GM12878 (cell line): ENCODE results near the gene EPOP. TPM values are rescaled to one million over a fixed set of nuclear protein-coding genes. Genes with fewer than 3 reads are reported as not detected.
A peak's percentile ranks its signal among the peaks of the same experiment; 100 is the strongest.
"Not testable (repeated sequence)": the region's sequence is repeated elsewhere in the genome, so short reads cannot be mapped to it uniquely, and the experiment has no call there.

Experiments
- ATAC-seq: fragments of 200-7000 bp; cut with Tn5 transposase; 3 replicates; pipeline ENCODE4 v1.9.1; 2020; ENCODE audit warnings: mild to moderate bottlenecking, moderate library complexity
- BruUV-seq: library from RNA; stranded (reverse); fragments of 400-500 nt; replicated peaks from 2 replicates; lab custom pipeline; 2021; lab: Mats Ljungman, UMichigan
- CTCF ChIA-PET: fragments of 300-600 bp; sonication (Branson Sonifier 250); formaldehyde crosslinking; extraction: SDS; loops from one replicate; lab custom pipeline; 2021; ENCODE audit warnings: inconsistent platforms; lab: Yijun Ruan, JAX
- POLR2A ChIA-PET: fragments of 350-600 bp; formaldehyde crosslinking; extraction: SDS; loops from one replicate; lab custom pipeline; 2021; ENCODE audit warnings: inconsistent platforms; lab: Charles Lee
- RAD21 ChIA-PET: fragments of 300-600 bp; sonication (Branson Sonifier 250); formaldehyde crosslinking; loops from one replicate; lab custom pipeline; 2023; ENCODE audit warnings: antibody characterized with exemption; ENCODE audit not compliant: unreplicated experiment; lab: Charles Lee
- SMC1A ChIA-PET: fragments of 300-600 bp; sonication (Branson Sonifier 250); formaldehyde crosslinking; loops from one replicate; lab custom pipeline; 2023; ENCODE audit not compliant: unreplicated experiment, uncharacterized antibody; lab: Charles Lee
- DNase-seq: peaks from one replicate; pipeline ENCODE4 v3.0.0-alpha.2; 2011; ENCODE audit warnings: low read depth, low spot score
- FAIRE-seq: peaks from 3 replicates; lab custom pipeline; 2011; peaks lifted over from hg19 to GRCh38; lab: Jason Lieb, UNC
- H2AFZ ChIP-seq: 2 replicates; pipeline ENCODE4 v1.6.0; 2011; ENCODE audit warnings: low read depth, low read length, control low read depth; ENCODE audit not compliant: control insufficient read depth
- H3K27ac ChIP-seq: 2 replicates; pipeline ENCODE4 v1.5.1; 2011; ENCODE audit warnings: control low read depth; ENCODE audit not compliant: control insufficient read depth, insufficient read depth
- H3K27me3 ChIP-seq, 2 experiments: replicated peaks in 1 of 2; 2 replicates each; pipeline versions ENCODE4 v1.6.0 to v1.6.1; 2011; ENCODE audit warnings: low read length in 1 of 2; ENCODE audit not compliant: control insufficient read depth in 2 of 2, insufficient read depth in 2 of 2
- H3K36me3 ChIP-seq, 2 experiments: 2 replicates each; pipeline ENCODE4 v1.5.1; 2011; ENCODE audit warnings: low read length in 1 of 2; ENCODE audit not compliant: control insufficient read depth in 2 of 2, insufficient read depth in 2 of 2
- H3K4me1 ChIP-seq: 2 replicates; pipeline ENCODE4 v1.6.1; 2011; ENCODE audit warnings: mild to moderate bottlenecking, low read length, moderate library complexity, mixed read lengths; ENCODE audit not compliant: control insufficient read depth, insufficient read depth
- H3K4me2 ChIP-seq: 2 replicates; pipeline ENCODE4 v1.6.0; 2011; ENCODE audit warnings: control low read depth; ENCODE audit not compliant: control insufficient read depth, insufficient read depth
- H3K4me3 ChIP-seq: fragments of 200-600 bp; sonication (generic); 2 replicates; pipeline ENCODE4 v1.5.1; 2016
- H3K79me2 ChIP-seq: 2 replicates; pipeline ENCODE4 v1.6.0; 2011; ENCODE audit warnings: low read length; ENCODE audit not compliant: control insufficient read depth, insufficient read depth
- H3K9ac ChIP-seq: 2 replicates; pipeline ENCODE4 v1.8.0; 2011; ENCODE audit warnings: low read length, control low read depth, mixed read lengths; ENCODE audit not compliant: control insufficient read depth, insufficient read depth
- H3K9me3 ChIP-seq: replicated peaks from 3 replicates; pipeline ENCODE4 v1.5.1; 2011; ENCODE audit warnings: mild to moderate bottlenecking, low read length; ENCODE audit not compliant: control insufficient read depth, insufficient read depth
- H4K20me1 ChIP-seq: 2 replicates; pipeline ENCODE4 v1.6.0; 2011; ENCODE audit not compliant: control insufficient read depth, insufficient read depth
- CREB1 ChIP-seq: IDR thresholded peaks from 2 replicates; pipeline ENCODE4 v1.6.1; 2012; ENCODE audit warnings: low read depth, mild to moderate bottlenecking, inconsistent platforms
- EP300 ChIP-seq, 2 experiments: fragments of 150-350 bp in 1 of 2; IDR thresholded peaks; 2 replicates each; pipeline ENCODE4 v1.6.1; 2011 to 2012; ENCODE audit warnings: low read depth in 2 of 2, low read length in 2 of 2, borderline replicate concordance in 1 of 2, improper control_type of control experiment in 1 of 2, inconsistent platforms in 1 of 2; ENCODE audit not compliant: control insufficient read depth in 1 of 2
- GATAD2B ChIP-seq: fragments of 450-650 bp; conservative IDR thresholded peaks from 2 replicates; pipeline ENCODE4 v1.6.1; 2017; ENCODE audit warnings: low read depth, mild to moderate bottlenecking, moderate library complexity
- KLF5 ChIP-seq: fragments of 450-650 bp; IDR thresholded peaks from 2 replicates; pipeline ENCODE4 v1.6.1; 2014; ENCODE audit warnings: mild to moderate bottlenecking; ENCODE audit not compliant: partially characterized antibody
- MEF2A ChIP-seq: IDR thresholded peaks from 2 replicates; pipeline ENCODE4 v1.6.1; 2011; ENCODE audit warnings: low read depth, mild to moderate bottlenecking, low read length, moderate library complexity; ENCODE audit not compliant: insufficient read depth
- RUNX3 ChIP-seq: IDR thresholded peaks from 2 replicates; pipeline ENCODE4 v1.6.1; 2012; ENCODE audit warnings: low read length, inconsistent platforms
- SP1 ChIP-seq: IDR thresholded peaks from one replicate; pipeline ENCODE4 v1.6.1; 2011; ENCODE audit warnings: low read depth, low read length
- TCF12 ChIP-seq: IDR thresholded peaks from 2 replicates; pipeline ENCODE4 v1.6.1; 2011; ENCODE audit warnings: low read depth, mild to moderate bottlenecking, low read length
- WGBS: methylation state at CpG from one replicate; pipeline ENCODE4 v1.1.6; 2016; ENCODE audit warnings: low lambda C conversion rate; ENCODE audit not compliant: insufficient replicate concordance, insufficient coverage; ENCODE audit errors: missing lambda C conversion rate; 5-methylcytosine and 5-hydroxymethylcytosine counted together
- in situ Hi-C: fragments of 300-500 bp; cut with MboI; formaldehyde crosslinking; loops from 9 replicates; pipeline ENCODE4 v1.14.3; 2018; ENCODE audit warnings: mixed read lengths
- intact Hi-C: fragments of 100-400 bp; cut with micrococcal nuclease; formaldehyde crosslinking; loops from one replicate; pipeline ENCODE4 v1.14.2; 2022; ENCODE audit not compliant: unreplicated experiment
- polyA plus RNA-seq, 11 experiments: library from polyadenylated mRNA; depleted of rRNA in 4 of 11; unstranded in 6 of 11; stranded (reverse) in 5 of 11; fragments of >200 nt; fragmentation: Nextera tagmentation in 4 of 11; fragmentation: Illumina TruSeq in 1 of 11; extraction: Ambion mirVana in 4 of 11; extraction: Trizol in 1 of 11; gene quantifications; 1 replicate in 1 of 11; 2 replicates in 10 of 11; pipeline versions ENCODE4 v1.2.1 to v1.2.3, GENCODE V29; 2011 to 2016; ENCODE audit warnings: inconsistent platforms in 2 of 11, missing spikeins in 2 of 11, low read depth in 1 of 11
- total RNA-seq, 4 experiments: library from RNA; depleted of rRNA in 3 of 4; stranded (reverse); fragments of >200 nt in 3 of 4; fragmentation: Illumina TruSeq in 1 of 4; extraction: Trizol in 1 of 4; gene quantifications; 2 replicates each; pipeline versions ENCODE4 v1.2.1 to v1.2.3, GENCODE V29; 2013 to 2021
- TF ChIP-seq, protein P1 (sequence below): fragments of 450-650 bp; IDR thresholded peaks from 2 replicates; pipeline ENCODE4 v1.6.1; 2016; ENCODE audit warnings: mild to moderate bottlenecking

Gene EPOP
- total and polyA plus RNA-seq, 10 of the 15 experiments (the other 5 are each of a cell fraction or from before 2014, with no cell fraction given): 0.53 to 9.0 (median 3.7) TPM

DNA sequence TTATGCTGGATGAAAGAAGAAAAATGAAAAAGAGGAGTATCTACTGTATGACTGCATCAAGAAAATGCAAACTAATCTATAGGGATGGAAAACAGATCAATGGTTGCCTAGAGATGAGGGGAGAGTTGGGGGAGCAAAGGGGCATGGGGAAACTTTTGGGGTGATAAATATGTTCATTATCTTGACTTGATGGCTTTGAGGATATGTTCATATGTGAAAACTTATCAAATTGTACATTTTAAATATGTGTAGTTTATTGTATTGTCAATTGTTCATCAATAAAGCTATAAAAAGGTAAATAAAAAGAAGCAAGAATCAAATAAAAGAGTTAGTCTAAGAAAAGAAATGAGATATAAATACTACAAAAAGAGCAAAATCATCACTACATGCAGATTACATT is 49.3 kb downstream of the EPOP start:
- no peak for FAIRE-seq
- H3K27ac ChIP-seq: peak overlapping the region; percentile 18; the same call in 1 of the 2 replicates
- in situ Hi-C loops (no loop called here), intact Hi-C loops (no loop called here)
- no peaks in the 10 kb centered on the region for H4K20me1 ChIP-seq
- H3K9ac ChIP-seq: no peak overlapping the region
- POLR2A ChIA-PET: interaction anchor here (2.7 kb wide), 1 partner anchor 28 kb away, joined by 19 read pairs; no protein-coding TSS in a partner anchor
- SMC1A ChIA-PET: interaction anchor here (1.4 to 4.4 kb wide), 3 partner anchors 10 to 37 kb away, joined by 4 to 29 read pairs (median 7); no protein-coding TSS in a partner anchor
- peaks cover 1% of the 10 kb centered on the region; the same call in 1 of the 3 replicates for H3K9me3 ChIP-seq
- no peaks in the 10 kb centered on the region for H3K27me3 ChIP-seq
- BruUV-seq: no TSS peak
- no peak for ATAC-seq
- peak overlapping the region; percentile 19 for H3K4me2 ChIP-seq
- RAD21 ChIA-PET: interaction anchor here (1.1 to 2.2 kb wide), 3 partner anchors 29 to 67 kb away, joined by 3 to 17 read pairs (median 8); no protein-coding TSS in a partner anchor
- TF ChIP-seq TCF12 (no peak), GATAD2B (no peak)
- no peaks in the 10 kb centered on the region for H3K36me3 ChIP-seq
- no peak overlapping the region for H2AFZ ChIP-seq
- CTCF ChIA-PET: interaction anchor here (0.7 to 3.0 kb wide), 8 partner anchors 12 to 110 kb away, joined by 3 to 12 read pairs (median 4); no protein-coding TSS in a partner anchor
- H3K4me1 ChIP-seq: peaks cover 4% of the 10 kb centered on the region
- DNase-seq: no peak
- no peaks in the 10 kb centered on the region for H3K79me2 ChIP-seq
- peak overlapping the region; percentile 48; the same call in 1 of the 2 replicates for H3K4me3 ChIP-seq

GRCh38 chr17:38624782-38625355 is 49.9 kb downstream of the EPOP start:
- BruUV-seq, intact Hi-C loops: not testable (repeated sequence)
- peak overlapping the region; percentile 19 for H3K4me2 ChIP-seq
- TF ChIP-seq CREB1: peak; percentile 67; the same call in 1 of the 2 replicates
- peak; percentile 92 for TF ChIP-seq RUNX3
- TF ChIP-seq SP1: peak; percentile 50
- TF ChIP-seq MEF2A: 0 out of 2 replicates have a peak, but pooled peaks have one; percentile 5
- TF ChIP-seq KLF5: peak; percentile 28
- TF ChIP-seq, protein P1, sequence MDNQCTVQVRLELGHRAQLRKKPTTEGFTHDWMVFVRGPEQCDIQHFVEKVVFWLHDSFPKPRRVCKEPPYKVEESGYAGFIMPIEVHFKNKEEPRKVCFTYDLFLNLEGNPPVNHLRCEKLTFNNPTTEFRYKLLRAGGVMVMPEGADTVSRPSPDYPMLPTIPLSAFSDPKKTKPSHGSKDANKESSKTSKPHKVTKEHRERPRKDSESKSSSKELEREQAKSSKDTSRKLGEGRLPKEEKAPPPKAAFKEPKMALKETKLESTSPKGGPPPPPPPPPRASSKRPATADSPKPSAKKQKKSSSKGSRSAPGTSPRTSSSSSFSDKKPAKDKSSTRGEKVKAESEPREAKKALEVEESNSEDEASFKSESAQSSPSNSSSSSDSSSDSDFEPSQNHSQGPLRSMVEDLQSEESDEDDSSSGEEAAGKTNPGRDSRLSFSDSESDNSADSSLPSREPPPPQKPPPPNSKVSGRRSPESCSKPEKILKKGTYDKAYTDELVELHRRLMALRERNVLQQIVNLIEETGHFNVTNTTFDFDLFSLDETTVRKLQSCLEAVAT: 0 out of 2 replicates have a peak, but pooled peaks have one; percentile 52
- TF ChIP-seq EP300 (IDR thresholded peaks at IDR 0.05; ENCODE audit: borderline replicate concordance in 1 of 2, control insufficient read depth in 1 of 2, low read depth in 2 of 2, low read length in 2 of 2): 0 out of 4 replicates have a peak, but pooled peaks of 1 of the 2 experiments have one; percentile 42

More at GRCh38 chr17:38624782-38625355, 49.9 kb downstream of the EPOP start:
- peak; percentile 81 for DNase-seq
- H3K36me3 ChIP-seq, H3K9ac ChIP-seq, H3K79me2 ChIP-seq, in situ Hi-C loops, FAIRE-seq, H3K27me3 ChIP-seq, H3K4me1 ChIP-seq, H4K20me1 ChIP-seq, H3K9me3 ChIP-seq: not testable (repeated sequence)
- ATAC-seq: peak; percentile 95
- peak overlapping the region; percentile 18; the same call in 1 of the 2 replicates for H3K27ac ChIP-seq
- CTCF ChIA-PET: interaction anchor here (0.6 to 3.0 kb wide), 10 partner anchors 13 to 170 kb away, joined by 3 to 12 read pairs (median 4); partner anchors contain the start of gene SRCIN1
- RAD21 ChIA-PET: interaction anchor here (1.7 to 2.2 kb wide), 2 partner anchors 29 to 38 kb away, joined by 8 to 17 read pairs; no protein-coding TSS in a partner anchor
- H2AFZ ChIP-seq: peak overlapping the region; percentile 2; the same call in 1 of the 2 replicates
- SMC1A ChIA-PET: interaction anchor here (1.4 to 4.4 kb wide), 3 partner anchors 9 to 38 kb away, joined by 4 to 29 read pairs (median 7); no protein-coding TSS in a partner anchor
- POLR2A ChIA-PET: interaction anchor here (0.7 to 2.7 kb wide), 4 partner anchors 29 to 90 kb away, joined by 3 to 19 read pairs (median 3); no protein-coding TSS in a partner anchor
- H3K4me3 ChIP-seq: peak overlapping the region; percentile 48; the same call in 1 of the 2 replicates
- WGBS: under 1% methylated on average over 14 of the region's 14 CpGs
